Adrenal gland (tissue), 12 donors: ENCODE data around the gene RNF135. TPM values are rescaled to one million over a fixed set of nuclear protein-coding genes. Genes with fewer than 3 reads are reported as not detected.
"Not testable (repeated sequence)": the region's sequence is repeated elsewhere in the genome, so short reads cannot be mapped to it uniquely, and the experiment has no call there.

ENCODE experiments used
- DNase-seq, 7 donors: peaks; one replicate each; pipeline ENCODE4 v3.0.0-alpha.2; 2019 to 2020
- H3K27ac ChIP-seq, 5 donors: fragments of 200-600 bp; sonication (generic) in 4 of 5; 1 replicate in 3 of 5; 2 replicates in 2 of 5; pipeline versions ENCODE4 v1.5.1 to v1.8.0; 2016 to 2020; ENCODE audit warnings: mild to moderate bottlenecking in 1 of 5
- H3K27me3 ChIP-seq: fragments of 200-600 bp; 2 replicates; pipeline ENCODE4 v1.8.0; 2021
- H3K36me3 ChIP-seq, 2 donors: fragments of 200-600 bp; replicated peaks in 1 of 2; 1 replicate in 1 of 2; 2 replicates in 1 of 2; pipeline versions ENCODE4 v1.5.1 to v1.8.0; 2018 to 2022
- H3K4me1 ChIP-seq, 2 donors: fragments of 200-600 bp; replicated peaks in 1 of 2; 1 replicate in 1 of 2; 2 replicates in 1 of 2; pipeline versions ENCODE4 v1.5.1 to v1.8.0; 2018 to 2021
- H3K4me3 ChIP-seq, 4 donors: fragments of 200-600 bp; sonication (generic) in 3 of 4; one replicate each; pipeline ENCODE4 v1.5.1; 2016 to 2018
- H3K9me3 ChIP-seq, 3 donors: fragments of 200-600 bp; sonication (generic) in 1 of 3; replicated peaks in 1 of 3; 1 replicate in 2 of 3; 2 replicates in 1 of 3; pipeline versions ENCODE4 v1.5.1 to v1.8.0; 2016 to 2021
- CTCF ChIP-seq, 6 experiments: fragments of 450-650 bp in 4 of 6; fragments of 200-600 bp in 2 of 6; sonication (generic) in 1 of 6; IDR thresholded peaks; 1 replicate in 5 of 6; 2 replicates in 1 of 6; pipeline versions ENCODE4 v1.5.1 to v1.8.0; 2016 to 2021; ENCODE audit warnings: antibody characterized with exemption in 6 of 6, mild to moderate bottlenecking in 2 of 6, moderate library complexity in 1 of 6
- POLR2A ChIP-seq, 2 donors: fragments of 450-650 bp; IDR thresholded peaks; one replicate each; pipeline ENCODE4 v1.6.1; 2017; ENCODE audit warnings: antibody characterized with exemption in 2 of 2, mild to moderate bottlenecking in 2 of 2, moderate library complexity in 1 of 2
- WGBS, 4 donors: extraction: QIAGEN DNeasy Blood & Tissue Kit in 2 of 4; methylation state at CpG; one replicate each; pipeline versions ENCODE4 v1.1.5 to v1.1.7; 2013 to 2017; 5-methylcytosine and 5-hydroxymethylcytosine counted together
- intact Hi-C, 2 donors: fragments of 100-400 bp; cut with DNase I; formaldehyde crosslinking; loops; one replicate each; pipeline versions ENCODE4 v1.14.1 to v1.15.0; 2022 to 2023
- polyA plus RNA-seq, 3 donors: library from polyadenylated mRNA; stranded (reverse); fragments of 200-250 nt in 2 of 3; fragments of 350-450 nt in 1 of 3; fragmentation: Illumina TruSeq in 1 of 3; extraction: RNeasy Lipid Tissue Mini Kit (QIAGEN cat#74804) in 1 of 3; gene quantifications; one replicate each; pipeline ENCODE4 v1.2.3, GENCODE V29; 2013 to 2014
- total RNA-seq, 9 donors: library from RNA; depleted of rRNA in 4 of 9; stranded (reverse); fragments of >200 nt in 4 of 9; fragments of 120-200 nt in 1 of 9; fragmentation: NEBNext Ultra II Directional in 1 of 9; extraction: Animal tissue kit (Norgen Biotek cat#: 25700) in 1 of 9; gene quantifications; one replicate each; pipeline versions ENCODE4 v1.1.0 to v1.2.4, GENCODE V29; 2013 to 2023
- donor health status: healthy with polysubstance abuse.
- donor health status: Bipolar disorder and iron deficiency.
- donor health status: DM: yes; HTN: yes; CAD: no.
- donor health status: DM: no; HTN: no; CAD: no.
- donor health status: DM: no; HTN: no; CAD: no.
- donor health status: DM: yes; HTN: yes; CAD: no.

The RNF135 gene
- total and polyA plus RNA-seq, 12 donors: 7.4 to 35.6 (median 21.5) TPM

- intact Hi-C loops: loop anchor here in 1 of 2 donors (10.0 kb wide), 1 partner anchor 52 kb away; the partner anchor contains the start of gene TEFM
- 51 to 59% (median 56%) methylated on average over 7 to 8 of the region's 8 CpGs for WGBS, 4 donors
- DNase-seq: peak in 1 of 7 donors; percentile 14
Measured at GRCh38 chr17:30956764-30957374, 14.0 kb upstream of the RNF135 start.

GRCh38 chr17:30957741-30958140, 13.1 kb upstream of the RNF135 start:
- Histone ChIP-seq H3K4me1 (peaks cover 8 to 26% of the 10 kb centered on the region in 2 donors), H3K27ac (peak overlapping the region in 2 of 5 donors; percentile 43), H3K9me3 (no peaks in the 10 kb centered on the region), H3K4me3 (no peak overlapping the region), H3K36me3 (no peaks in the 10 kb centered on the region), H3K27me3 (no peaks in the 10 kb centered on the region)
- 87 to 97% (median 90%) methylated on average over 2 to 6 of the region's 6 CpGs for WGBS, 4 donors
- no peak for TF ChIP-seq POLR2A (IDR thresholded peaks at IDR 0.05)
- TF ChIP-seq CTCF (IDR thresholded peaks at IDR 0.05): no peak
- intact Hi-C loops: loop anchor here in 1 of 2 donors (10.0 kb wide), 1 partner anchor 53 kb away; the partner anchor contains the start of gene TEFM
- peak in 1 of 7 donors; percentile 45 for DNase-seq

More at GRCh38 chr17:30956764-30957374, 14.0 kb upstream of the RNF135 start:
- Histone ChIP-seq H3K4me3 (no peak overlapping the region), H3K4me1 (peaks cover 8 to 26% of the 10 kb centered on the region in 2 donors), H3K36me3 (no peaks in the 10 kb centered on the region), H3K9me3 (no peaks in the 10 kb centered on the region), H3K27me3 (no peaks in the 10 kb centered on the region), H3K27ac (peak overlapping the region; percentile 8 to 43 (median 19))
- TF ChIP-seq CTCF (IDR thresholded peaks at IDR 0.05): no peak
- no peak for TF ChIP-seq POLR2A (IDR thresholded peaks at IDR 0.05)

- Histone ChIP-seq H3K36me3 (no peaks in the 10 kb centered on the region), H3K9me3 (no peaks in the 10 kb centered on the region), H3K27ac (peak overlapping the region in 2 of 5 donors; percentile 43 to 47), H3K27me3 (no peaks in the 10 kb centered on the region), H3K4me1 (peaks cover 8 to 26% of the 10 kb centered on the region in 2 donors), H3K4me3 (no peak overlapping the region)
- DNase-seq: peak in 1 of 7 donors; percentile 61
- 73 to 86% (median 78%) methylated on average over 7 of the region's 7 CpGs for WGBS, 4 donors
- intact Hi-C loops: loop anchor here in 1 of 2 donors (10.0 kb wide), 1 partner anchor 53 kb away; the partner anchor contains the start of gene TEFM
- TF ChIP-seq POLR2A (IDR thresholded peaks at IDR 0.05): no peak
- TF ChIP-seq CTCF (IDR thresholded peaks at IDR 0.05): no peak
Measured at GRCh38 chr17:30958187-30958586, 12.7 kb upstream of the RNF135 start.

GRCh38 chr17:30961209-30962188, 9.3 kb upstream of the RNF135 start:
- 78 to 84% (median 81%) methylated on average over 9 of the region's 9 CpGs for WGBS, 4 donors
- Histone ChIP-seq H3K4me1 (peaks cover 0 to 2% of the 10 kb centered on the region in 2 donors), H3K4me3 (no peak overlapping the region), H3K27me3 (no peaks in the 10 kb centered on the region), H3K36me3 (no peaks in the 10 kb centered on the region), H3K27ac (peak overlapping the region in 1 of 5 donors; percentile 57), H3K9me3 (no peaks in the 10 kb centered on the region)
- intact Hi-C loops: no loop called here
- peak in 2 of 7 donors; percentile 14 to 35 for DNase-seq
- TF ChIP-seq POLR2A (IDR thresholded peaks at IDR 0.05): no peak
- TF ChIP-seq CTCF (IDR thresholded peaks at IDR 0.05): no peak

GRCh38 chr17:30964312-30964711, 6.5 kb upstream of the RNF135 start:
- intact Hi-C loops, H3K36me3 ChIP-seq, H3K27ac ChIP-seq, H3K9me3 ChIP-seq, H3K4me1 ChIP-seq, H3K4me3 ChIP-seq, H3K27me3 ChIP-seq: not testable (repeated sequence)
- 94 to 96% (median 95%) methylated on average over 8 of the region's 8 CpGs for WGBS, 4 donors
- DNase-seq: peak in 3 of 7 donors; percentile 3 to 44 (median 13)
